ENCODE data around the gene MARF1. TPM values are rescaled to one million over a fixed set of nuclear protein-coding genes. Genes with fewer than 3 reads are reported as not detected.

Gene MARF1
- total and polyA plus RNA-seq, 9 of the 15 experiments (the other 6 are each of a cell fraction or from before 2014, with no cell fraction given): 4.7 to 33.2 (median 11.7) TPM

GRCh38 chr16:15593235-15593634 lies 49.7 kb downstream of the MARF1 start (continued):
- no peak for TF ChIP-seq FUS (optimal IDR thresholded peaks at IDR 0.05; ENCODE audit: low read depth, low read length)
- TF ChIP-seq, protein P1, sequence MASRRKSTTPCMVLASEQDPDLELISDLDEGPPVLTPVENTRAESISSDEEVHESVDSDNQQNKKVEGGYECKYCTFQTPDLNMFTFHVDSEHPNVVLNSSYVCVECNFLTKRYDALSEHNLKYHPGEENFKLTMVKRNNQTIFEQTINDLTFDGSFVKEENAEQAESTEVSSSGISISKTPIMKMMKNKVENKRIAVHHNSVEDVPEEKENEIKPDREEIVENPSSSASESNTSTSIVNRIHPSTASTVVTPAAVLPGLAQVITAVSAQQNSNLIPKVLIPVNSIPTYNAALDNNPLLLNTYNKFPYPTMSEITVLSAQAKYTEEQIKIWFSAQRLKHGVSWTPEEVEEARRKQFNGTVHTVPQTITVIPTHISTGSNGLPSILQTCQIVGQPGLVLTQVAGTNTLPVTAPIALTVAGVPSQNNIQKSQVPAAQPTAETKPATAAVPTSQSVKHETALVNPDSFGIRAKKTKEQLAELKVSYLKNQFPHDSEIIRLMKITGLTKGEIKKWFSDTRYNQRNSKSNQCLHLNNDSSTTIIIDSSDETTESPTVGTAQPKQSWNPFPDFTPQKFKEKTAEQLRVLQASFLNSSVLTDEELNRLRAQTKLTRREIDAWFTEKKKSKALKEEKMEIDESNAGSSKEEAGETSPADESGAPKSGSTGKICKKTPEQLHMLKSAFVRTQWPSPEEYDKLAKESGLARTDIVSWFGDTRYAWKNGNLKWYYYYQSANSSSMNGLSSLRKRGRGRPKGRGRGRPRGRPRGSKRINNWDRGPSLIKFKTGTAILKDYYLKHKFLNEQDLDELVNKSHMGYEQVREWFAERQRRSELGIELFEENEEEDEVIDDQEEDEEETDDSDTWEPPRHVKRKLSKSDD (conservative IDR thresholded peaks at IDR 0.05; ENCODE audit: low read length): no peak
- TF ChIP-seq, protein P2, sequence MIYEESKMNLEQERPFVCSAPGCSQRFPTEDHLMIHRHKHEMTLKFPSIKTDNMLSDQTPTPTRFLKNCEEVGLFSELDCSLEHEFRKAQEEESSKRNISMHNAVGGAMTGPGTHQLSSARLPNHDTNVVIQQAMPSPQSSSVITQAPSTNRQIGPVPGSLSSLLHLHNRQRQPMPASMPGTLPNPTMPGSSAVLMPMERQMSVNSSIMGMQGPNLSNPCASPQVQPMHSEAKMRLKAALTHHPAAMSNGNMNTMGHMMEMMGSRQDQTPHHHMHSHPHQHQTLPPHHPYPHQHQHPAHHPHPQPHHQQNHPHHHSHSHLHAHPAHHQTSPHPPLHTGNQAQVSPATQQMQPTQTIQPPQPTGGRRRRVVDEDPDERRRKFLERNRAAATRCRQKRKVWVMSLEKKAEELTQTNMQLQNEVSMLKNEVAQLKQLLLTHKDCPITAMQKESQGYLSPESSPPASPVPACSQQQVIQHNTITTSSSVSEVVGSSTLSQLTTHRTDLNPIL (CRISPR knock-in tag; IDR thresholded peaks at IDR 0.05): no peak
- no peak for TF ChIP-seq KDM2B (CRISPR knock-in tag; IDR thresholded peaks at IDR 0.05)
- no peak for TF ChIP-seq MTF1 (CRISPR knock-in tag; IDR thresholded peaks at IDR 0.05; ENCODE audit: borderline replicate concordance)
- TF ChIP-seq EP400 (IDR thresholded peaks at IDR 0.05): no peak
- no peak for TF ChIP-seq ZNF696 (CRISPR knock-in tag; conservative IDR thresholded peaks at IDR 0.05)
- TF ChIP-seq, protein P3, sequence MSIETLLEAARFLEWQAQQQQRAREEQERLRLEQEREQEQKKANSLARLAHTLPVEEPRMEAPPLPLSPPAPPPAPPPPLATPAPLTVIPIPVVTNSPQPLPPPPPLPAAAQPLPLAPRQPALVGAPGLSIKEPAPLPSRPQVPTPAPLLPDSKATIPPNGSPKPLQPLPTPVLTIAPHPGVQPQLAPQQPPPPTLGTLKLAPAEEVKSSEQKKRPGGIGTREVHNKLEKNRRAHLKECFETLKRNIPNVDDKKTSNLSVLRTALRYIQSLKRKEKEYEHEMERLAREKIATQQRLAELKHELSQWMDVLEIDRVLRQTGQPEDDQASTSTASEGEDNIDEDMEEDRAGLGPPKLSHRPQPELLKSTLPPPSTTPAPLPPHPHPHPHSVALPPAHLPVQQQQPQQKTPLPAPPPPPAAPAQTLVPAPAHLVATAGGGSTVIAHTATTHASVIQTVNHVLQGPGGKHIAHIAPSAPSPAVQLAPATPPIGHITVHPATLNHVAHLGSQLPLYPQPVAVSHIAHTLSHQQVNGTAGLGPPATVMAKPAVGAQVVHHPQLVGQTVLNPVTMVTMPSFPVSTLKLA (conservative IDR thresholded peaks at IDR 0.05): no peak
- TF ChIP-seq POLR2AphosphoS5 (IDR thresholded peaks at IDR 0.05; ENCODE audit: control insufficient read depth, insufficient read depth, low read depth, low read length): no peak
- no peak for TF ChIP-seq ZNF277 (CRISPR knock-in tag; IDR thresholded peaks at IDR 0.05; ENCODE audit: borderline replicate concordance)
- TF ChIP-seq CTBP1 (IDR thresholded peaks at IDR 0.05; ENCODE audit: borderline replicate concordance): no peak
- no peak for TF ChIP-seq ZNF830 (CRISPR knock-in tag; IDR thresholded peaks at IDR 0.05)
- no peak for TF ChIP-seq HDAC2 (IDR thresholded peaks at IDR 0.05)
- TF ChIP-seq PHTF2 (CRISPR knock-in tag; IDR thresholded peaks at IDR 0.05): no peak
- TF ChIP-seq ZBTB17 (CRISPR knock-in tag; IDR thresholded peaks at IDR 0.05): no peak
- no peak for TF ChIP-seq NBN (IDR thresholded peaks at IDR 0.05; ENCODE audit: low read depth)
- TF ChIP-seq HDGF (IDR thresholded peaks at IDR 0.05): no peak
- TF ChIP-seq FOSL1 (tag; conservative IDR thresholded peaks at IDR 0.05): peak; percentile 69
- TF ChIP-seq POLR2AphosphoS2 (IDR thresholded peaks at IDR 0.05; ENCODE audit: low read length): no peak
- peak; percentile 74 for TF ChIP-seq SMARCE1 (IDR thresholded peaks at IDR 0.05)
- no peak for TF ChIP-seq POU5F1 (IDR thresholded peaks at IDR 0.05; ENCODE audit: borderline replicate concordance, low read depth, low read length, partially characterized antibody)
- TF ChIP-seq, protein P4, sequence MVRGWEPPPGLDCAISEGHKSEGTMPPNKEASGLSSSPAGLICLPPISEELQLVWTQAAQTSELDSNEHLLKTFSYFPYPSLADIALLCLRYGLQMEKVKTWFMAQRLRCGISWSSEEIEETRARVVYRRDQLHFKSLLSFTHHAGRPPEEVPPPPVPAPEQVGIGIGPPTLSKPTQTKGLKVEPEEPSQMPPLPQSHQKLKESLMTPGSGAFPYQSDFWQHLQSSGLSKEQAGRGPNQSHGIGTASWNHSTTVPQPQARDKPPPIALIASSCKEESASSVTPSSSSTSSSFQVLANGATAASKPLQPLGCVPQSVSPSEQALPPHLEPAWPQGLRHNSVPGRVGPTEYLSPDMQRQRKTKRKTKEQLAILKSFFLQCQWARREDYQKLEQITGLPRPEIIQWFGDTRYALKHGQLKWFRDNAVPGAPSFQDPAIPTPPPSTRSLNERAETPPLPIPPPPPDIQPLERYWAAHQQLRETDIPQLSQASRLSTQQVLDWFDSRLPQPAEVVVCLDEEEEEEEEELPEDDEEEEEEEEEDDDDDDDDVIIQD (CRISPR knock-in tag; IDR thresholded peaks at IDR 0.05): no peak
- TF ChIP-seq JUNB (CRISPR knock-in tag; conservative IDR thresholded peaks at IDR 0.05): no peak
